ENCODE results near the gene TEC.
"Not testable (repeated sequence)": the region's sequence is repeated elsewhere in the genome, so short reads cannot be mapped to it uniquely, and the experiment has no call there.

Gene TEC

DNA sequence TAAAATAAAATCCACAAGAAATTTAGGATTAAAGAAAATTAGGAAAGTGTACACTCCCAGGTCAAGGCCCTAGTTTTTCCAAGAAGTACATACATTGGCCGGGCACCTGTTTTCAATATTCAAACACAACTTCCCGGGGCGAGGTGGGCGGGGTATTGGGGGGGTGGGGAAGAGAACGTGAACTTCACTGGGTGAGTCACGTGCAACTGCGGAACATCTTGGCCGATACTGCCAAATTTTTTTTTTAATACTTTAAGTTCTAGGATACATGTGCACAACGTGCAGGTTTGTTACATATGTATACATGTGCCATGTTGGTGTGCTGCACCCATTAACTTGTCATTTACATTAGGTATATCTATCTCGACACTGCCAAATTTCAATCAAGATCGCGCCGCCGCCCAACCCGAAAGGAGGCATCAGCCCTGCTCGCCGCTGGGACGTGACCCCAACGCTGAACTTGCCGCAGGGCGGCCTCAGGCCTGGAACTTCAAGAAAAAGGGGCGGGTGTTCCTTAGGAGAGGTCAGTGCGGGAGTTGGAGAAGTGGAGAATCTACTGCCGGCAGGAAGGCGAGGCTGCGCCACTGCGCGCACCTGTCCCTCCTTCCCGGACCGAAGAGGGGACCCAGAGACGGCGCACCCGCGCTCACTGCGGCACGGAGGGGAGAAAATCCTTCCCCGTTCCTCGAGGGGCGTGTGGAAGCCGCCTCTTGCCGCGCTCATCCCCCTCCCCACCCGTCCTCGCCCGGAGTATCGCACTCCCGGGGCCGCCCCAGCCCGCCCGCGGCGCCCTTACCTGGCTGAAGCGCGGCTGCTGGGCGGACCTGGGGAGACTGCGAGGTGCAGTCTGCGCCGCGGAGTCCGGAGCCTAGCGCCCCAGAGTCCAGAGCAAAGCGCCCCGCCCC is at the start of gene TEC:
TEC (minus strand) TSS at position 883 of the 905 bp plus-strand sequence. CDS start 41,224 bp downstream, outside the sequence.
- DNase-seq = peak; percentile 47

GRCh38 chr4:48315728-48316630 is 46.3 kb upstream of the TEC start:
- DNase-seq = peak; percentile 39

DNA sequence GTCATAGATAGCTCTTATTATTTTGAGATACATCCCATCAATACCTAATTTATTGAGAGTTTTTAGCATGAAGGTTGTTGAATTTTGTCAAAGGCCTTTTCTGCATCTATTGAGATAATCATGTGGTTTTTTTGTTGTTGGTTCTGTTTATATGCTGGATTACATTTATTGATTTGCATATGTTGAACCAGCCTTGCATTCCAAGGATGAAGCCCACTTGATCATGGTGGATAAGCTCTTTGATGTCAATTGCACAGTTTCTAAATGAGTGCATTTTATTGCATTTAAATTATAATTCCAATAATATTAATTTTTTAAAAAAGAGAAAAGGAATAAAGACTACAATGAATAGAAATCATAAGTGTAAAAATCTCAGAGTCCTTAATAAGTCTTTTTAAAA is 45.1 kb upstream of the TEC start:
- DNase-seq = not testable (repeated sequence)

DNA sequence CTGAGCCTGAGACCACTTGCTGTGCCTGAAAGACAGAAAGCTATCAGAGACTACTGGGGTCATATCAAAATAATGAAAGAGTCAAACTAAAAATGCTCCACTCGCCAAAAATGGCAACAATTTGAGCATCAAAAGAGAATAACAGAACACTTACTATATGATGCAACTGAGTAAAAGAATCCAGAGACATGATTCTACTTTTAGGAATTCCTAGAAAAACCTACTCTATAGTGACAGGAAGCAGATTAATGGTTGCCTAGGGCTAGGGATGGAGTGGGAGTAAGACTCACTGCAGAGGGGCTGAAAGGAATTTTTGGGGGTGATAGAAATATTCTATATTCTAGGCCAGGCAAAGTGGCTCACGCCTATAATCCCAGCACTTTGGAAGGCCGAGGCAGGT is 42.3 kb upstream of the TEC start:
- no peak for DNase-seq

DNA sequence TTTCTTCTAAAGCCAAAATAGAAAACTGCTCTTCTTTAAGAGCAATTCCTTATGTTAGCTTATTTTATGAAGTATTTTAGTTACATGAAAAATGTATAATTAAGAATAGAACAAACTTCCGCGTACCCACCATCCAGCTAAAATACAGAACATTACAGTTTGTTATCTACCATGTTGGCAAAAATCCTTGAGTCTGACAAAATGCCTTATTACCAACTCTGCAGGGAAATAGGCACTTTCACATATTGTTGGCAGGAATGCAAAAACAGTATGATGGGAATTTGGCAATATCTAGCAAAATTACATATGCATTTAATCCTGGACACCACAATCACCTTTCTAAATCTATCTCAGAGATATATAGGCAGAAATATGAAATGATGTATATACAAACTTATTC is 39.3 kb upstream of the TEC start:
- DNase-seq = no peak

GRCh38 chr4:48307528-48307927 is 37.9 kb upstream of the TEC start:
- DNase-seq = no peak

GRCh38 chr4:48305508-48305907 is 35.9 kb upstream of the TEC start:
- DNase-seq = no peak

DNA sequence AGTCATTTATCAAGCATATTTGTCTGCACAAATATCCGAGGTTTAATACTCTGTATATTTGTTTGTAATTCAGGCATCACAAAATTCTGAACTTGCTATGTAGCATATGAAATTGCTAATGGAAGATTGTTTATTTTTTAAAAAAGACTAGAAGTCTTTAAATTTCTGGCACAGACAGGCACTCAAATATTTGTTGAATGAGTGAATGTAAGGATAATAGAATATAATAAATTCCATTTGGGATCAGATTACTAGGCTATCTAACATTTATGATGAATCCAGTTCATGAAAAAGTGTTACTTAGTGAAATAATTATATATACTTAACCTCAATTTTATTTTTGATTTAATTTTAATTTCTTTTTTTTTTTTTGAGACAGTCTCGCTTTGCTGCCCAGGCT is 30.4 kb upstream of the TEC start:
- no peak for DNase-seq

GRCh38 chr4:48299560-48299959 is 29.9 kb upstream of the TEC start:
- no peak for DNase-seq

DNA sequence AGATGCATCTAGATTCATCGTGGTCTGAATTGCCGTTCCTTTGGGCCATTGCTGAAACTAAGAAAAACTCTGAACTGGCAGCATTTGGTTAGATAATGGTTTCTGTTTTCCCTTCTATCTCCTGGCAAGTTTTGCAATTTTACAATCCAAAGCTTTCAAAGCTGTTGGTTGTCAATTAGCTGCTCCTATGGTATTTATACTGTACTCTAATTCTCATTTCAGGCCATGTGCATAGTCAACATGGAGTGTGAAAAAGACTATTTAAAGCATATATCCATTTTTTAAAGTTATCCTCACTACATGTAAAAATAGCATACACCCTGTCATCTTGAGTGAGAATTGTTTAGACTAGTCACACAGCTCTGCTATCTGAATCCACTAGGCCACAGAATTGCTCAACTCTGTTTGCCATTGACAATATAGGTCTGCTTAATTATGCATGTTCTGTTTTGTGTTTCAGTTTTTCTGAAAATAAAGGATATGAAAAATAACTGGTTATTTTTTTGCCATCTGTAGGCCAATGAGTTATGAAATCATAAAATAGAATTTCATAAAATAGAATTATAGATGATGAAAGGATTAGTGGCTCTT is 27.7 kb upstream of the TEC start:
- no peak for DNase-seq

GRCh38 chr4:48296365-48296764 is 26.7 kb upstream of the TEC start:
- DNase-seq = peak; percentile 6

- no peak for DNase-seq
Measured at GRCh38 chr4:48295116-48295515, 25.5 kb upstream of the TEC start.

DNA sequence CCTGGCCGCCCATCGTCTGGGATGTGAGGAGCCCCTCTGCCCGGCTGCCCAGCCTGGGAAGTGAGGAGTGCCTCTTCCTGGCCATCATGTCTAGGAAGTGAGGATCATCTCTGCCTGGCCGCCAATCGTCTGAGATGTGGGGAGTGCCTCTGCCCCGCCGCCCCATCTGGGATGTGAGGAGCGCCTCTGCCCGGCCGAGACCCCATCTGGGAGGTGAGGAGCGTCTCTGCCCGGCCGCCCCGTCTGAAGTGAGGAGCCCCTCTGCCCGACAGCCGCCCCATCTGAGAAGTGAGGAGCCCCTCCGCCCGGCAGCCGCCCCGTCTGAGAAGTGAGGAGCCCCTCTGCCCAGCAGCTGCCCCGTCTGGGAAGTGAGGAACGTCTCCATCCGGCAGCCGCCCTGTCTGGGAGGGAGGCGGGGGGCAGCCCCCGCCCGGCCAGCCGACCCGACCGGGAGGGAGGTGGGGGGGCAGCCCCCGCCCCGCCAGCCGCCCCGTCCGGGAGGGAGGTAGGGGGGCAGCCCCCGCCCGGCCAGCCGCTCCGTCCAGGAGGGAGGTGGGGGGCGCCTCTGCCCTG is 22.7 kb upstream of the TEC start:
- not testable (repeated sequence) for DNase-seq

GRCh38 chr4:48290146-48290772 is 20.6 kb upstream of the TEC start:
- no peak for DNase-seq

DNA sequence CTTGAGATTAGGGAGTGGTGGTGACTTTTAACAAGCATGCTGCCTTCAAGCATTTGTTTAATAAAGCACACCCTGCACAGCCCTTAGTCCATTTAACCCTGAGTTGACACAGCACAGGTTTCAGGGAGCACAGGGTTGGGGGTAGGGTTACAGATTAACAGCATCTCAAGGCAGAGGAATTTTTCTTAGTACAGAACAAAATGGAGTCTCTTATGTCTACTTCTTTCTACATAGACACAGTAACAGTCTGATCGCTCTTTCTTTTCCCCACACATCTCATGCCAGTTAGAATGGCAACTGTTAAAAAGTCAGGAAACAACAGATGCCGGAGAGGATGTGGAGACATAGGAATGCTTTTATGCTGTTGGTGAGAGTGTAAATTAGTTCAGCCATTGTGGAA is 16.4 kb upstream of the TEC start:
- DNase-seq = not testable (repeated sequence)

DNA sequence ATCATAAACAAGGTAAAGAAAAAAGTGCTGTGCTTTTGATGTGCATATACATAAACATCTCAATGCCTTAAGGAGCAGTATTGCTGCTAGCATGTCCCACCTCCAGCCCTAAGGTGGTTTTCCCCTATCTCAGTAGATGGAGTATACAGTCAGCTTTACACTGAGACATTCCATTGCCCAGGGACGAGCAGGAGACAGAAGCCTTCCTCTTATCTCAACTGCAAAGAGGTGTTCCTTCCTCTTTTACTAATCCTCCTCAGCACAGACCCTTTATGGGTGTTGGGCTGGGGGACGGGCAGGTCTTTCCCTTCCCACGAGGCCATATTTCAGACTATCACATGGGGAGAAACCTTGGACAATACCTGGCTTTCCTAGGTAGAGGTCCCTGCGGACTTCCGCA is 16.0 kb upstream of the TEC start:
- DNase-seq = not testable (repeated sequence)

DNA sequence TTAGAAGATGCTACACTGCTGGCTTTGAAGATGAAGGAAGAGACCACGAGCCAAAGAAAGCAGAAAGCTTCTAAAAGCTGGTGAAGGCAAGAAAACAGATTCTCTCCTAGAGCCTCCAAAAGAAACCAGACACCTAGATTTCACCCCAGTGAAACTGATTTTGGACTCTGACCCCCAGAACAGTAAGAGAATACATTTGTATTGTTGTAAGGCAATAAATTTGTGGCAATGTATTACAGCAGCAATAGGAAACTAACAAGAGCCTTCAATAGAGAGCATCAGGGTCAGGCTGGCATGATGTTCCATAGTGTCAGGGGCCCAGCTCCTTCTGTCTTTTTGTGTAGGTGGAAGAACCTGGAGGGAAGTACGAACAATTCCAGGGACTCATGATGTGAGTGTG is 6.0 kb upstream of the TEC start:
- no peak for DNase-seq

GRCh38 chr4:48275247-48275646 is 5.6 kb upstream of the TEC start:
- DNase-seq = no peak

GRCh38 chr4:48271626-48272025 is 2.0 kb upstream of the TEC start:
- DNase-seq = no peak

GRCh38 chr4:48270951-48271473 is 1.4 kb upstream of the TEC start:
- no peak for DNase-seq

- no peak for DNase-seq
Measured at GRCh38 chr4:48270523-48270897, 872 bp upstream of the TEC start.

DNA sequence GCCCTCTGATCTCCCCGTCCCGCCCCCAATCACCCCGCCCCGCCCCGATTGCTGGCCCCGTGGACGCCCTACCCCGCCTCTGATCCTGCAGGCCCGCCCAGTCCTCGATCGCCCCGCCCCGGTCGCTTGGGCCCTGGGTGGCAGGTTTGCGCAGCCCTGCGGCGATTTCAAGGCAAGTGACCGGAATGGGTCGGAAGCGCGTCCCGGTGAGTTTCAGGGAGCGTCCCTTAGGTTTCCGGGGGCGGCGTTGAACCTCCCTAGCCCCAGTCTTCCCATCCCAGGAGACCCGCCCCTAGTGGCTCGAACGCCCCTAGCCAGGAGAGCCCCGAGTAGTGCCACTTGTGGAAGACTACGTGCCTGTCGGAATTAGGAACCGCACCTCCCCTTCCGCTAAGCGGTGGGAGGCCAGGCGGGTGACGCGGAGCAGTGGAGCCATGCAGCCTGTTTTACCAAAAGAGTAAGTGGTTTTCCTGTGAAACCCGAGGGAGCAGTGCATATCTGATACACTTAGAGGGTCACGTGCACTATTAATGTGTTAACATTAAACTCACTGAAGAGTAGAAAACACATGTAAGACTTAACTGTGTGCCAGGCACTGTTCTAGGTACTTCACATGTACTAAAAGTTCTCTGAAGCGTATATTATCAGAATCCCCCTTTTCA is 354 bp upstream of the TEC start:
- peak; percentile 89 for DNase-seq
